AG09319 (cell line): ENCODE data around the gene ZNF24.

Experiments used
- DNase-seq: peaks from one replicate; pipeline ENCODE4 v3.0.0-alpha.2; 2010; ENCODE audit warnings: low read depth; ENCODE audit errors: extremely low read depth
- CTCF ChIP-seq: IDR thresholded peaks from 2 replicates; pipeline ENCODE4 v1.5.1; 2011; ENCODE audit warnings: low read depth, mild to moderate bottlenecking, inconsistent platforms, low read length, moderate library complexity

Gene ZNF24

GRCh38 chr18:35343936-35344735 lies at the start of gene ZNF24:
ZNF24 (minus strand) TSS chr18:35344420; CDS start chr18:35340650, 3,770 bp downstream.
- no peak for TF ChIP-seq CTCF
- DNase-seq = peak; percentile 80

GRCh38 chr18:35393716-35394115 lies 49.5 kb upstream of the ZNF24 start:
- no peak for TF ChIP-seq CTCF
- DNase-seq = no peak

GRCh38 chr18:35392375-35392774 lies 48.2 kb upstream of the ZNF24 start:
- no peak for DNase-seq
- no peak for TF ChIP-seq CTCF

GRCh38 chr18:35390951-35391700 lies 46.9 kb upstream of the ZNF24 start:
- no peak for TF ChIP-seq CTCF
- no peak for DNase-seq

GRCh38 chr18:35389095-35389618 lies 44.9 kb upstream of the ZNF24 start:
- peak; percentile 15 for DNase-seq
- TF ChIP-seq CTCF = no peak

- no peak for TF ChIP-seq CTCF
- DNase-seq = no peak
Observed at GRCh38 chr18:35387152-35387571, 42.9 kb upstream of the ZNF24 start.

- peak; percentile 79 for TF ChIP-seq CTCF
- peak; percentile 52 for DNase-seq
Observed at GRCh38 chr18:35386600-35387100, 42.4 kb upstream of the ZNF24 start.
